ENCODE data around the gene CCDC51. TPM values are rescaled to one million over a fixed set of nuclear protein-coding genes. Genes with fewer than 3 reads are reported as not detected.

The CCDC51 gene
- total and polyA plus RNA-seq, 10 donors = 8.4 to 22.2 (median 15.0) TPM

DNA sequence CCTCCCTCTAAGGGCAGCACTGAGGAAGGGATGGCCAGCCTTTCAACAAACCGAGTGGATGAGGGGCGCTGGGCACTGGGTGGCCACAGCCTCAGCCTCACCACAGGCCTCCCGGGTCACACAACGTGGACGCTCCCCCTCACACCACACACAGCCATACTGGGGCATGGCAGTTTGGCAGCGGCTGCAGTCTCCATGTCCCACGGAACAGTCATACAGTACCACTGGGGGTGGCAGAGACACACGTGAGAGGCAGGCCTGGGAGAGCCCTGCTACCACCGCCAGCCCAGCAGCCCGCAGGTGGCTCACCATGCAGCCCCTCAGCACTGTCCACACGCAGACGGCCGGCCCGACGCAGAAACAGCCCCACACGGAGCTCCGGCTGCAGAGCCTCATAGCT is 21.8 kb downstream of the CCDC51 start:
- TF ChIP-seq, protein P1, sequence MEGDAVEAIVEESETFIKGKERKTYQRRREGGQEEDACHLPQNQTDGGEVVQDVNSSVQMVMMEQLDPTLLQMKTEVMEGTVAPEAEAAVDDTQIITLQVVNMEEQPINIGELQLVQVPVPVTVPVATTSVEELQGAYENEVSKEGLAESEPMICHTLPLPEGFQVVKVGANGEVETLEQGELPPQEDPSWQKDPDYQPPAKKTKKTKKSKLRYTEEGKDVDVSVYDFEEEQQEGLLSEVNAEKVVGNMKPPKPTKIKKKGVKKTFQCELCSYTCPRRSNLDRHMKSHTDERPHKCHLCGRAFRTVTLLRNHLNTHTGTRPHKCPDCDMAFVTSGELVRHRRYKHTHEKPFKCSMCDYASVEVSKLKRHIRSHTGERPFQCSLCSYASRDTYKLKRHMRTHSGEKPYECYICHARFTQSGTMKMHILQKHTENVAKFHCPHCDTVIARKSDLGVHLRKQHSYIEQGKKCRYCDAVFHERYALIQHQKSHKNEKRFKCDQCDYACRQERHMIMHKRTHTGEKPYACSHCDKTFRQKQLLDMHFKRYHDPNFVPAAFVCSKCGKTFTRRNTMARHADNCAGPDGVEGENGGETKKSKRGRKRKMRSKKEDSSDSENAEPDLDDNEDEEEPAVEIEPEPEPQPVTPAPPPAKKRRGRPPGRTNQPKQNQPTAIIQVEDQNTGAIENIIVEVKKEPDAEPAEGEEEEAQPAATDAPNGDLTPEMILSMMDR (IDR thresholded peaks at IDR 0.05 in 8 of 11, conservative IDR thresholded peaks at IDR 0.05 in 3 of 11) = no peak
- TF ChIP-seq POLR2AphosphoS5 (IDR thresholded peaks at IDR 0.05) (no peak), POLR2A (IDR thresholded peaks at IDR 0.05) (no peak)

DNA sequence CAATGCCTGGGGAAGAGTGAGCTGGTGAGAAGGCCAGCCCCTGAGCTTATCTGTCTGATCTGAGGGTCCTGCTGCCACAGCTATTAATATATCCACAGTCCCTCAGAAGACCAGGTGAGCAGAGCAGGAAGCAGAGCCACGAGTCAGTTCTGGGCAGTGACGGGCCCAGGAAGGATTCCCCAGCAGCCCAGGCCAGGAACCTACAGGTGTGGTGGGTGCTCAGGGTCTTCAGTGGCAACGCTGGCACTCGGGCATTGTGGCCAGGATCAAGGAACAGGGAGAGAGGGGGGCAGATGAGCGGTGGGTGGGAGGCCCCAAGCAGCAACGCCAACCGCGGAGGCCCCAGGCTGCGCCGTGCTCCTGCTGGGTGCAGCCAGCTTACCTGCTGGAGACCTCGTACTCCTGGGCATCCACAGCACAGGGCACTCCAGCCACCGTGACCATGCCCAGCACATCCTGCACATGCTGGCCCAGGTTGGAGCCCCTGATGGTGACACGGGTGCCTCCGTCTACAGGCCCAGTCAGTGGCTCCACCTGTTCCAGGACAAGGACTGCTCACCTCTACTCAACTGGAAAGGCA is 22.3 kb downstream of the CCDC51 start:
- intact Hi-C loops (cut with DNase I; ENCODE audit: low total_unique reads) = no loop called here
- WGBS, 5 donors = 77 to 92% (median 88%) methylated on average over 7 to 14 of the region's 14 CpGs
- Histone ChIP-seq H3K4me3 (no peak overlapping the region), H3K36me3 (peaks cover 0 to 67% (median 18%) of the 10 kb centered on the region in 6 donors), H3K27me3 (replicated peaks in 1 of 7) (no peaks in the 10 kb centered on the region), H3K27ac (no peak overlapping the region), H3K4me1 (peaks cover 0 to 34% (median 13%) of the 10 kb centered on the region in 6 donors), H3K9me3 (no peaks in the 10 kb centered on the region)
- TF ChIP-seq, protein P1 (IDR thresholded peaks at IDR 0.05 in 8 of 11, conservative IDR thresholded peaks at IDR 0.05 in 3 of 11) = no peak
- TF ChIP-seq POLR2AphosphoS5 (IDR thresholded peaks at IDR 0.05) (no peak), POLR2A (IDR thresholded peaks at IDR 0.05) (no peak)
- DNase-seq = no peak

More for the DNA sequence above, 21.8 kb downstream of the CCDC51 start:
- H3K27me3 ChIP-seq (replicated peaks in 1 of 7) = no peaks in the 10 kb centered on the region
- peaks cover 0 to 62% (median 16%) of the 10 kb centered on the region in 6 donors for H3K36me3 ChIP-seq
- H3K4me1 ChIP-seq = peaks cover 0 to 35% (median 13%) of the 10 kb centered on the region in 6 donors
- no peaks in the 10 kb centered on the region for H3K9me3 ChIP-seq
- intact Hi-C loops (cut with DNase I; ENCODE audit: low total_unique reads) = no loop called here
- no peak for DNase-seq
- no peak overlapping the region for H3K27ac ChIP-seq
- no peak overlapping the region for H3K4me3 ChIP-seq
- 89 to 95% (median 92%) methylated on average over 7 to 17 of the region's 17 CpGs for WGBS, 5 donors

DNA sequence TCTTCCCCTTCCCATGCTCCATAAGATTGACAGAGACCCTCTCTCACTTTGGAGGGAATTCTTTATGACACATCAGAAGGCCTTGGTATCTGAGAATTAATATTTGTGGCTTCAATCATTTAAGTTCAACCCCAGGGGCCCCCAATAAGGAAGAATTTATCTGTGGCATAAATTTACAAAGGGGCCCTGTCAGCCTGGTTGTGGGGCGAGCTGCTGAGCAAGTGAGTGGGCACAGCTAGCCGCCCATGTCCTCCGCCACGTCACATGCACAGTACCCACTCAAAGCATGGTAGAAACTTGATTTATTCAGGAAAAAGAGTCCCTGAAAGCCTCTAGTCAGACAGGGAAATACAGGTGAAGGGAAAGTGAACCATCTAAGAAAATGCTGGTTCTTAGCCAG is 23.4 kb downstream of the CCDC51 start:
- Histone ChIP-seq H3K27ac (no peak overlapping the region), H3K27me3 (replicated peaks in 1 of 7) (no peaks in the 10 kb centered on the region), H3K4me3 (no peak overlapping the region), H3K9me3 (no peaks in the 10 kb centered on the region), H3K36me3 (peaks cover 0 to 76% (median 23%) of the 10 kb centered on the region in 6 donors), H3K4me1 (peaks cover 0 to 34% (median 13%) of the 10 kb centered on the region in 6 donors)
- TF ChIP-seq POLR2A (IDR thresholded peaks at IDR 0.05) (no peak), POLR2AphosphoS5 (IDR thresholded peaks at IDR 0.05) (no peak)
- TF ChIP-seq, protein P1 (IDR thresholded peaks at IDR 0.05 in 8 of 11, conservative IDR thresholded peaks at IDR 0.05 in 3 of 11) = no peak
- DNase-seq = peak; percentile 6
- 89 to 95% (median 92%) methylated on average over 4 of the region's 4 CpGs for WGBS, 5 donors
- intact Hi-C loops (cut with DNase I; ENCODE audit: low total_unique reads) = no loop called here

DNA sequence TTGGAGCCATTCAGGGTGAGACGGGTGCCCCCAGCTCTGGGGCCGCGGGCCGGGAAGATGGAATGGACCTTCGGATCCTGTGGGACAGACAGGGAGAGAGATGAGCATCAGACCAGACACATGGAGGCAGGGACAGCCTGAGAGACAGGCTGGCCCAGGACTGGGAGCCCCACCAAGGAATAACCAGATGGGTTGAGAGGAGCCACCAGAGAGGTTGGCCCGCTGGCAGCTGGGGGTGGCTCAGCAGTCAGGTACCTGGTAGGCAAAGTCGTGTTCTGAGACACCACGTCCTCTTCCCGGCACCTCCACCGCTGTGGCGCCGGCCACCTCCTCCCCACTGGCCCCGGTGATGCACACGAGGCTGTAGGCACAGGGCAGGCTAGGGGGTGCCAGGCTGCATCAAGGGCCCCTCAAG is 23.8 kb downstream of the CCDC51 start:
- Histone ChIP-seq H3K4me1 (peaks cover 0 to 33% (median 13%) of the 10 kb centered on the region in 6 donors), H3K9me3 (no peaks in the 10 kb centered on the region), H3K36me3 (peaks cover 0 to 79% (median 23%) of the 10 kb centered on the region in 6 donors), H3K4me3 (no peak overlapping the region), H3K27me3 (replicated peaks in 1 of 7) (no peaks in the 10 kb centered on the region), H3K27ac (no peak overlapping the region)
- DNase-seq = peak; percentile 36
- intact Hi-C loops (cut with DNase I; ENCODE audit: low total_unique reads) = no loop called here
- TF ChIP-seq POLR2A (IDR thresholded peaks at IDR 0.05) (no peak), POLR2AphosphoS5 (IDR thresholded peaks at IDR 0.05) (no peak)
- TF ChIP-seq, protein P1 (IDR thresholded peaks at IDR 0.05 in 8 of 11, conservative IDR thresholded peaks at IDR 0.05 in 3 of 11) = no peak
- 85 to 96% (median 93%) methylated on average over 14 of the region's 14 CpGs for WGBS, 5 donors
